Hepatocyte (in vitro differentiated cells): ENCODE data around the gene GPC5.

Source experiments
- EZH2 ChIP-seq: fragments of 200-600 bp; sonication (generic); IDR thresholded peaks from 2 replicates; pipeline ENCODE4 v1.6.1; 2016; ENCODE audit warnings: antibody characterized with exemption, mild to moderate bottlenecking, borderline replicate concordance
- EZH2phosphoT487 ChIP-seq: fragments of 200-600 bp; sonication (generic); IDR thresholded peaks from one replicate; pipeline ENCODE4 v1.6.1; 2018; ENCODE audit warnings: antibody characterized with exemption, mild to moderate bottlenecking, low read depth, moderate library complexity; ENCODE audit not compliant: unreplicated experiment, severe bottlenecking
- TF ChIP-seq, protein P1 (sequence below): fragments of 200-600 bp; sonication (generic); IDR thresholded peaks from 2 replicates; pipeline ENCODE4 v1.5.1; 2016; ENCODE audit warnings: antibody characterized with exemption, mild to moderate bottlenecking; ENCODE audit not compliant: poor library complexity

GRCh38 chr13:91504216-91504615, 105.8 kb downstream of the GPC5 start:
- TF ChIP-seq, protein P1, sequence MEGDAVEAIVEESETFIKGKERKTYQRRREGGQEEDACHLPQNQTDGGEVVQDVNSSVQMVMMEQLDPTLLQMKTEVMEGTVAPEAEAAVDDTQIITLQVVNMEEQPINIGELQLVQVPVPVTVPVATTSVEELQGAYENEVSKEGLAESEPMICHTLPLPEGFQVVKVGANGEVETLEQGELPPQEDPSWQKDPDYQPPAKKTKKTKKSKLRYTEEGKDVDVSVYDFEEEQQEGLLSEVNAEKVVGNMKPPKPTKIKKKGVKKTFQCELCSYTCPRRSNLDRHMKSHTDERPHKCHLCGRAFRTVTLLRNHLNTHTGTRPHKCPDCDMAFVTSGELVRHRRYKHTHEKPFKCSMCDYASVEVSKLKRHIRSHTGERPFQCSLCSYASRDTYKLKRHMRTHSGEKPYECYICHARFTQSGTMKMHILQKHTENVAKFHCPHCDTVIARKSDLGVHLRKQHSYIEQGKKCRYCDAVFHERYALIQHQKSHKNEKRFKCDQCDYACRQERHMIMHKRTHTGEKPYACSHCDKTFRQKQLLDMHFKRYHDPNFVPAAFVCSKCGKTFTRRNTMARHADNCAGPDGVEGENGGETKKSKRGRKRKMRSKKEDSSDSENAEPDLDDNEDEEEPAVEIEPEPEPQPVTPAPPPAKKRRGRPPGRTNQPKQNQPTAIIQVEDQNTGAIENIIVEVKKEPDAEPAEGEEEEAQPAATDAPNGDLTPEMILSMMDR = no peak
- no peak for TF ChIP-seq EZH2phosphoT487
- no peak for TF ChIP-seq EZH2
